KMS-11 (cell line): ENCODE data around the gene KCNJ10.
A peak's percentile ranks its signal among the peaks of the same experiment; 100 is the strongest.

Experiments
- H2AFZ ChIP-seq: fragments of 200-600 bp; sonication (generic); 2 replicates; pipeline ENCODE4 v1.6.1; 2016; ENCODE audit warnings: antibody characterized with exemption, mixed run types, low read depth
- H3K27ac ChIP-seq: fragments of 200-600 bp; sonication (generic); 2 replicates; pipeline ENCODE4 v1.6.1; 2016; ENCODE audit warnings: mild to moderate bottlenecking, mixed run types
- H3K27me3 ChIP-seq: fragments of 200-600 bp; sonication (generic); 2 replicates; pipeline ENCODE4 v1.6.1; 2017; ENCODE audit warnings: mild to moderate bottlenecking, low read depth, mixed run types, moderate library complexity; ENCODE audit not compliant: insufficient read depth
- H3K36me3 ChIP-seq: fragments of 200-600 bp; sonication (generic); 2 replicates; pipeline ENCODE4 v1.6.1; 2017; ENCODE audit warnings: mild to moderate bottlenecking, mixed run types; ENCODE audit not compliant: insufficient read depth
- H3K4me1 ChIP-seq: fragments of 200-600 bp; sonication (generic); 2 replicates; pipeline ENCODE4 v1.6.1; 2016; ENCODE audit warnings: mild to moderate bottlenecking, low read depth, mixed run types; ENCODE audit not compliant: poor library complexity, severe bottlenecking
- H3K4me2 ChIP-seq: fragments of 200-600 bp; sonication (generic); 2 replicates; pipeline ENCODE4 v1.7.0; 2016; ENCODE audit warnings: mild to moderate bottlenecking, mixed run types
- H3K4me3 ChIP-seq: fragments of 200-600 bp; sonication (generic); IDR thresholded peaks from 2 replicates; pipeline ENCODE4 v1.6.1; 2017; ENCODE audit warnings: low read depth, low read length, mixed read lengths; ENCODE audit not compliant: insufficient read depth
- H3K79me2 ChIP-seq: fragments of 200-600 bp; sonication (generic); 2 replicates; pipeline ENCODE4 v1.6.1; 2016; ENCODE audit warnings: low read depth, mixed run types; ENCODE audit not compliant: insufficient read depth
- H3K9ac ChIP-seq: fragments of 200-600 bp; sonication (generic); 2 replicates; pipeline ENCODE4 v1.6.1; 2016; ENCODE audit warnings: mild to moderate bottlenecking, mixed run types
- H4K20me1 ChIP-seq: fragments of 200-600 bp; sonication (generic); 2 replicates; pipeline ENCODE4 v1.6.1; 2016; ENCODE audit warnings: mild to moderate bottlenecking, mixed run types; ENCODE audit not compliant: insufficient read depth
- TF ChIP-seq, protein P1 (sequence below): fragments of 200-600 bp; sonication (generic); conservative IDR thresholded peaks from 2 replicates; pipeline ENCODE4 v1.6.1; 2017; ENCODE audit warnings: low read depth, mild to moderate bottlenecking, antibody characterized with exemption, low read length, moderate library complexity, mixed read lengths

Gene KCNJ10

DNA sequence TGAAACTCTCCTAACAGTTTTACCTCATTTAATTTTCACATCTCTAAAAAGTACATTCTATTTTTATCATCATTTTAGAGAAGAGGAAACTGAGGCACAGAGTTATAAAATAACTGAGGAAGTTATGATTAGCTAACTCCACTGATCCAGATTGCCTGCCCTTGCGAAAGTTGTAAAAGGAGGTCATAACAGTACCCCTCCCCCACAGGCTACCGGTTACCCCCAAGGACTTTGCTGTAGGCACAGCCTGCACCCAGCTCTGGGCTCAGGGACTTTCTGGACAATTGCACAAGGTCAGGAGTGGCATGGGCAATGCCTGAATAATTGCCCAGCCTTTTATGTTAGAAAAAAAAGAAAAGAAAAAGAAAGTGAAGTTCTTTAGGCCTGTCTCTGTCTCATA, 60.9 kb downstream of the KCNJ10 start:
- H4K20me1 ChIP-seq, result no peaks in the 10 kb centered on the region
- no peak overlapping the region for H3K9ac ChIP-seq
- no peak overlapping the region for H2AFZ ChIP-seq
- no peaks in the 10 kb centered on the region for H3K4me1 ChIP-seq
- H3K27me3 ChIP-seq, result no peaks in the 10 kb centered on the region
- H3K27ac ChIP-seq, result no peak overlapping the region
- H3K4me2 ChIP-seq, result no peak overlapping the region
- no peaks in the 10 kb centered on the region for H3K36me3 ChIP-seq
- H3K79me2 ChIP-seq, result no peaks in the 10 kb centered on the region
- H3K4me3 ChIP-seq, result no peak overlapping the region
- TF ChIP-seq, protein P1, sequence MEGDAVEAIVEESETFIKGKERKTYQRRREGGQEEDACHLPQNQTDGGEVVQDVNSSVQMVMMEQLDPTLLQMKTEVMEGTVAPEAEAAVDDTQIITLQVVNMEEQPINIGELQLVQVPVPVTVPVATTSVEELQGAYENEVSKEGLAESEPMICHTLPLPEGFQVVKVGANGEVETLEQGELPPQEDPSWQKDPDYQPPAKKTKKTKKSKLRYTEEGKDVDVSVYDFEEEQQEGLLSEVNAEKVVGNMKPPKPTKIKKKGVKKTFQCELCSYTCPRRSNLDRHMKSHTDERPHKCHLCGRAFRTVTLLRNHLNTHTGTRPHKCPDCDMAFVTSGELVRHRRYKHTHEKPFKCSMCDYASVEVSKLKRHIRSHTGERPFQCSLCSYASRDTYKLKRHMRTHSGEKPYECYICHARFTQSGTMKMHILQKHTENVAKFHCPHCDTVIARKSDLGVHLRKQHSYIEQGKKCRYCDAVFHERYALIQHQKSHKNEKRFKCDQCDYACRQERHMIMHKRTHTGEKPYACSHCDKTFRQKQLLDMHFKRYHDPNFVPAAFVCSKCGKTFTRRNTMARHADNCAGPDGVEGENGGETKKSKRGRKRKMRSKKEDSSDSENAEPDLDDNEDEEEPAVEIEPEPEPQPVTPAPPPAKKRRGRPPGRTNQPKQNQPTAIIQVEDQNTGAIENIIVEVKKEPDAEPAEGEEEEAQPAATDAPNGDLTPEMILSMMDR, result no peak

GRCh38 chr1:160007577-160008200, 62.3 kb downstream of the KCNJ10 start:
- TF ChIP-seq, protein P1, result peak; percentile 100
- Histone ChIP-seq H3K9ac (no peak overlapping the region), H3K27ac (no peak overlapping the region), H3K79me2 (no peaks in the 10 kb centered on the region), H3K4me3 (no peak overlapping the region), H3K27me3 (no peaks in the 10 kb centered on the region), H3K4me1 (no peaks in the 10 kb centered on the region), H4K20me1 (no peaks in the 10 kb centered on the region), H2AFZ (no peak overlapping the region), H3K36me3 (no peaks in the 10 kb centered on the region), H3K4me2 (no peak overlapping the region)

DNA sequence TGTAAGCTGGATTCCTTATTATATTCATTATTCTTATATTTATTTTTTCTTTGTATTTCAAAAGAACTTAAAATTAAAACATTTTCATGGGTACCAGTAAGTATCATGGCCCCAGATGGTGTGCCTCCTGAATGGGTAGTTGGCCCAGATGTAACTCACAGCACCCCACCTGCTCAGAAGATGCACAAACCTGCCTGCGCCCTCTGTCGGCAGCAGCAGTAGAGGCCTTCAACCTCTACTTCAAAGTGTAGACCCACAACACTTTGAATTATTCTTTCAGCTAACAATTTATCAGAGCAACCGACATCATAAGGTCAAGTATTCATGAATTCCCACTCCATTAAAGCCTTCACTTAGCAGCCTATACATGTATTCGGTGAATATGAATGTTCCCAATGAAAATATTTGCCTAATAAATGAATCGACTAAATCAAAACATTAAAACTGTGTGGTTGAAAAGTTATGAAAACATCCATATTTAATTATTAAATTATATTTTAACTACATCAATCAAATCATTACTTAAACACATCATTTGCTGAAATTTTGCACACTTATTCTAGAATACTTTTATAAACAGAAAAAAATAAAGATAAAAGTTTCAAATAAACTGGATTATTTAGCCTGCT, 63.5 kb downstream of the KCNJ10 start:
- no peaks in the 10 kb centered on the region for H3K27me3 ChIP-seq
- H3K36me3 ChIP-seq, result no peaks in the 10 kb centered on the region
- no peak overlapping the region for H3K4me3 ChIP-seq
- H3K4me1 ChIP-seq, result no peaks in the 10 kb centered on the region
- no peak overlapping the region for H3K9ac ChIP-seq
- TF ChIP-seq, protein P1, result peak; percentile 100
- no peak overlapping the region for H2AFZ ChIP-seq
- H3K4me2 ChIP-seq, result no peak overlapping the region
- H3K79me2 ChIP-seq, result no peaks in the 10 kb centered on the region
- H4K20me1 ChIP-seq, result no peaks in the 10 kb centered on the region
- no peak overlapping the region for H3K27ac ChIP-seq

- H3K27ac ChIP-seq, result no peak overlapping the region
- H3K4me1 ChIP-seq, result no peaks in the 10 kb centered on the region
- H3K4me2 ChIP-seq, result no peak overlapping the region
- no peak overlapping the region for H3K9ac ChIP-seq
- H3K36me3 ChIP-seq, result no peaks in the 10 kb centered on the region
- no peak overlapping the region for H3K4me3 ChIP-seq
- no peak overlapping the region for H2AFZ ChIP-seq
- H3K79me2 ChIP-seq, result no peaks in the 10 kb centered on the region
- no peaks in the 10 kb centered on the region for H3K27me3 ChIP-seq
- TF ChIP-seq, protein P1, result no peak
- H4K20me1 ChIP-seq, result no peaks in the 10 kb centered on the region
Observed at GRCh38 chr1:160005070-160005469, 64.9 kb downstream of the KCNJ10 start.
